ENCODE measurements around the gene WLS.

WLS gene

DNA sequence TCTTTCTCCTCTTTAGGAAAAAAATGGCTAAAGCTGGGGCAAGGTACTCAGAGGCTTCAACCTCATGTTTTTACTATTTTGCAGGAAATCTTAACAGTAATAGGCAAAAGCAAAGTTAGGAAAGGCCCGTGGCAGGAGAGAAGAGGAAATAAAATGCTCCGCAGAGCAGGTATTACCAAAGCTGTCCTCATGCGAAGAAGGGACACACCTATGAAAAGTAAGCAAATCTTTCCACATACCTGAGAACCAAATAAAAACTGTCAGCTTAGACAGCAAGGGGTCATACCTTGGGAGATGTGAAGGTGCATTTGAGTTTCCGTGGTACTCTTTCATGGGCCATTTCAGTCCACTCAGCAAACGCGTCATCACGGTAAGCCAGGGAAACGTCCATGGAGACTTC is 73.5 kb downstream of the WLS start:
- no peak overlapping the region for H3K4me3 ChIP-seq (ENCODE audit: low read depth, low read length)
- TF ChIP-seq, protein P1, sequence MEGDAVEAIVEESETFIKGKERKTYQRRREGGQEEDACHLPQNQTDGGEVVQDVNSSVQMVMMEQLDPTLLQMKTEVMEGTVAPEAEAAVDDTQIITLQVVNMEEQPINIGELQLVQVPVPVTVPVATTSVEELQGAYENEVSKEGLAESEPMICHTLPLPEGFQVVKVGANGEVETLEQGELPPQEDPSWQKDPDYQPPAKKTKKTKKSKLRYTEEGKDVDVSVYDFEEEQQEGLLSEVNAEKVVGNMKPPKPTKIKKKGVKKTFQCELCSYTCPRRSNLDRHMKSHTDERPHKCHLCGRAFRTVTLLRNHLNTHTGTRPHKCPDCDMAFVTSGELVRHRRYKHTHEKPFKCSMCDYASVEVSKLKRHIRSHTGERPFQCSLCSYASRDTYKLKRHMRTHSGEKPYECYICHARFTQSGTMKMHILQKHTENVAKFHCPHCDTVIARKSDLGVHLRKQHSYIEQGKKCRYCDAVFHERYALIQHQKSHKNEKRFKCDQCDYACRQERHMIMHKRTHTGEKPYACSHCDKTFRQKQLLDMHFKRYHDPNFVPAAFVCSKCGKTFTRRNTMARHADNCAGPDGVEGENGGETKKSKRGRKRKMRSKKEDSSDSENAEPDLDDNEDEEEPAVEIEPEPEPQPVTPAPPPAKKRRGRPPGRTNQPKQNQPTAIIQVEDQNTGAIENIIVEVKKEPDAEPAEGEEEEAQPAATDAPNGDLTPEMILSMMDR (IDR thresholded peaks at IDR 0.05; ENCODE audit: low read depth, low read length): no peak

DNA sequence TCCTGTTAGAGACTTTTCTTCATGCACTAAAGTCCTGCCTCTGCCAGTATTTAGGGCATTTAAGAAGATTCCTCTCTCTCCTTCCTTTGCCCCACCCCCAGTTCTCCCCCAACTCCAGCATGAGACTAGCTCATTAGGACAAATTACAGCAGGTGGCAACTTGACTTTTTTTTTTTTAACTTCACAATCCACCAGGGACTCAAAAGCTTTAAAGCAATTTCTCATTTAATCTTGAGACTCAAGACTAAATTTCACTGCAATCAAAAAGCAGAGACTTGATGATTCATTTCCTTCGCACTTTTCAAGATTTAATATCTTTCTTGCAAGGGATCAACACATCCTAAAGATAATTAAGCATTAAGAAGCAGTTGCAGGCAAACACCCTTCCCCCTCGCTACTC is 74.9 kb downstream of the WLS start:
- TF ChIP-seq, protein P1 (IDR thresholded peaks at IDR 0.05; ENCODE audit: low read depth, low read length): no peak
- H3K4me3 ChIP-seq (ENCODE audit: low read depth, low read length): no peak overlapping the region

DNA sequence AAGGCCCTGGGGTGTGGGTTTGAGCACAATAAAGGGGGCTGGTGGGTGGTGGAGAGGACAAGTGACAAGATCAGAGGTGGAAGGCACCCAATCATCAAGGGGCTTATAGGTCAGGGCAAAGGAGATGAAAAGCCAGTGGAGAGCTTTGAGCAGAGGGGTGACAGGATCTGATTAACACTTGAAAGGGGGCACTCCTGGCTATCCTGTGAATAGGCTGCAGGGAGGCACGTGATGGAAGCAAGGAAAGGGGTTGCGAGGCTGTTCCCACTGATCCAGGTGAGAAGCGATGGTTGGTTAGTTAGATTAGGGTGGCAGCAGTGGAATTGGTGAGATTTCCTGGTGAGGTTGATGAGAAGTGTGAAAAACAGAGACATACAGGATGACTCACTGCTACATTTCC is 80.6 kb downstream of the WLS start:
- TF ChIP-seq, protein P1 (IDR thresholded peaks at IDR 0.05; ENCODE audit: low read depth, low read length): no peak
- no peak overlapping the region for H3K4me3 ChIP-seq (ENCODE audit: low read depth, low read length)

DNA sequence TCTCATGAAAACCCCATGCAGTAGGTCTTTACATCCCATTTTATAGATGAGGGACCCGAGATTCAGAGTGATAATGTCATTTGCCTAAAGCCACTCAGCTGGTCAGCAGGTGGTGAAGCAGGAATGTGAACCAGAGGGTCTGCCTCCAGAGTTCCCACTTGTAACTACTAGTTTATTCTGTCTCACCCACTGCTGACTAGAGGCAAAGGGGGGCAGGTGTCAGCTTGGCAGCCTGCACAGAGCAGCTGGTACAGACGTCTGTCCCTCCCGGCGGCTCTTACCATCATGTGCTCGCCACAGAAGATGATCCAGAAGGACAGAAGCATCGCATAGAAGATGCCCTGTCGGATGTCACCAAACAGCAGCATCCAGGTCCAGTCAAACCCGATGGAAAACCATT is 82.4 kb downstream of the WLS start:
- H3K4me3 ChIP-seq (ENCODE audit: low read depth, low read length): no peak overlapping the region
- TF ChIP-seq, protein P1 (IDR thresholded peaks at IDR 0.05; ENCODE audit: low read depth, low read length): no peak

DNA sequence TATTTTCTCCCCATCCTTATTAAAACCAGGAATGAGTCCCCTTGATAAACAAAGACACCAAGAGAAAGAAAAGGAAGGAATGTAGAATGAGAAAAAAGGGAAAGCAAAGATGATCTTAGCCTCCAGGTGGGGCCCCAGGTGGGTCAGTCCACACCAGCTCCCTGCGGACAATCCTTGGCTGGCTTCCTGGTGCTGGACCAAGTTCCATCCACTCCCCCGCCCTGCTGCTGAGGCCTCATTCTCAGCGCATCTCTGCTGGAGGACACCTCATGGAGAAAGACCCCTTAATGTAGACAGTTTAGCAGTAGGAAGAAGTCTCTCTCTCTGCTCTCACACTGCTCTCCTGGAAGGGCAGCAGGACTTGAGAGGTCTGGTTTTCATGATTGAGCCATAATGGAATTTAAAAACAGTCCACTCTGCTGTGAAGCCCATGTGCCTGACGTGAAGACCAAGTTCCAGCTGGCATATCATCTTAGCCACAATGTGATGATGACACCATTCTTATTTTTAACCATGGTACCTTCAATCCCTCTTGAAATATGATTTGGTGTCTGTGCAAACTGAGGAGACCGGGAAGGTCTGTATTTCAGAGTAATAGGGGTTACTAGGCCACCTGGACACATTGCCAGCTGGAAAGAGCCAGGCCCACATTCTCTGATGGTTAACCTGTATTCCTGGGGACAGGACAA is 83.1 kb downstream of the WLS start:
- no peak overlapping the region for H3K4me3 ChIP-seq (ENCODE audit: low read depth, low read length)
- TF ChIP-seq, protein P1 (IDR thresholded peaks at IDR 0.05; ENCODE audit: low read depth, low read length): no peak

DNA sequence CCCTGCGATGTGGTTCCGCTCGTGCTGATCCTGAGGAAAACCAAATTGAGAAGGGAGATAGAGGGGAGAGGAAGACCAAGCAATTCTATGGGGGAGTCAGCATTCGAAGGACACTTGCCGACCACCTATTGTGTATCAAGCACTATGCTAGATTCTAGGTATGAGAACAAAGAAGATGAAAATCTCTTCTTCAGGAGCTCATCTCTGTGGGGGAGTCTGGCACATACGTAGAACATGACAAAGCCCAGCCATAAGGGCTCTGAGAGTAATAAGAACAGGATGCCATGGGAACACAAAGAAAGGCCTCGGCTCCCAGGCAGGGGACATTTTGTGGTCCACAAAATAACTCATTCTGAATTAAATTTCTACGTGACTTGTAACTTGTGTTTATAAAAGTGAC is 83.7 kb downstream of the WLS start:
- TF ChIP-seq, protein P1 (IDR thresholded peaks at IDR 0.05; ENCODE audit: low read depth, low read length): no peak
- H3K4me3 ChIP-seq (ENCODE audit: low read depth, low read length): no peak overlapping the region

DNA sequence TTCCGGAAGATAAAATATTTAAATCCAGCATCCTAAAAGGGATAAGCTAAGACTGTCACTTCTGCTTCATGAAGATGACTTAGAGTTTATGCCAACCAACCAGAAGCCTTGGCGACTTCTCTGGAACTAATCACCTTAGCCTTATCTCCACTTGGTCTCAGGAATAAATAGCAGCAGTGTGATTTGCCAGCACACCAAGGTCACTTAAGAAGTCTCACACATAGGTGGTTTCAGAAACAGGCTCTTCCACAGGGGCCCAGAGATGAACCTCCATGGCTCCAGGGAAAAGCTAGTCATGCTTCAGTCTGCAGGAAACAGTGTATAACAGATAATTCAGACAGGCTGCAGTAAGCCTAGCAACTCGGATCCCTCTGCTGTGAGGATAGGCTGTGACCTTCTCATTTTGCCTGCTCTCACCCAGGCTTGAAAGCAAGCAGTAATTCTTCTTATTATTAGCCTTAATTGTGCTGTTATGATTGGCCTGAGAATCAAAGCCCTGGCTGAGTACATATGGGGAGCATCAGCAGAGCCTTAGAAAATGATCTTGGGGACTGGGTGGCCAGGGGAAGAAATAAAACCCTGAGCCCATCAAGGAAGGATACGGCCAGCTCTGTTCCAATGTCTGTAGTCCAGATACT is 84.7 kb downstream of the WLS start:
- no peak overlapping the region for H3K4me3 ChIP-seq (ENCODE audit: low read depth, low read length)
- TF ChIP-seq, protein P1 (IDR thresholded peaks at IDR 0.05; ENCODE audit: low read depth, low read length): no peak

All from WI38 (cell line).